Smooth muscle cell (in vitro differentiated cells): ENCODE data around the gene THOC5. TPM values are rescaled to one million over a fixed set of nuclear protein-coding genes. Genes with fewer than 3 reads are reported as not detected.
"Not testable (repeated sequence)": the region's sequence is repeated elsewhere in the genome, so short reads cannot be mapped to it uniquely, and the experiment has no call there.

Experiments
- DNase-seq: peaks from one replicate; lab custom pipeline; 2025; ENCODE audit not compliant: unreplicated experiment; lab: John Stamatoyannopoulos, UW
- H2AFZ ChIP-seq: fragments of 200-600 bp; sonication (generic); 2 replicates; pipeline ENCODE4 v1.6.0; 2016; ENCODE audit warnings: antibody characterized with exemption, low read depth, mild to moderate bottlenecking
- H3F3A ChIP-seq: fragments of 200-600 bp; sonication (generic); 2 replicates; pipeline ENCODE4 v1.6.0; 2017; ENCODE audit warnings: antibody characterized with exemption, low read depth
- H3K27ac ChIP-seq: fragments of 200-600 bp; sonication (generic); 2 replicates; pipeline ENCODE4 v1.5.1; 2016; ENCODE audit warnings: low read depth, mild to moderate bottlenecking
- H3K27me3 ChIP-seq: fragments of 200-600 bp; sonication (generic); 2 replicates; pipeline ENCODE4 v1.6.1; 2016; ENCODE audit warnings: low read depth, mild to moderate bottlenecking
- H3K36me3 ChIP-seq: fragments of 200-600 bp; sonication (generic); 2 replicates; pipeline ENCODE4 v1.5.1; 2016; ENCODE audit warnings: low read depth
- H3K4me1 ChIP-seq: fragments of 200-600 bp; sonication (generic); 2 replicates; pipeline ENCODE4 v1.5.1; 2016; ENCODE audit warnings: low read depth
- H3K4me2 ChIP-seq: fragments of 200-600 bp; sonication (generic); 2 replicates; pipeline ENCODE4 v1.6.0; 2016; ENCODE audit warnings: mild to moderate bottlenecking
- H3K4me3 ChIP-seq: fragments of 200-600 bp; sonication (generic); 2 replicates; pipeline ENCODE4 v1.5.1; 2016; ENCODE audit warnings: mild to moderate bottlenecking
- H3K79me2 ChIP-seq: fragments of 200-600 bp; sonication (generic); 2 replicates; pipeline ENCODE4 v1.6.0; 2016; ENCODE audit warnings: low read depth, mild to moderate bottlenecking
- H3K9ac ChIP-seq: fragments of 200-600 bp; sonication (generic); 2 replicates; pipeline ENCODE4 v1.6.0; 2016; ENCODE audit warnings: low read depth
- H3K9me3 ChIP-seq: fragments of 200-600 bp; sonication (generic); replicated peaks from 2 replicates; pipeline ENCODE4 v1.5.1; 2016; ENCODE audit warnings: low read depth
- H4K20me1 ChIP-seq: fragments of 200-600 bp; sonication (generic); 2 replicates; pipeline ENCODE4 v1.6.0; 2016; ENCODE audit warnings: low read depth
- CTCF ChIP-seq: fragments of 200-600 bp; sonication (generic); IDR thresholded peaks from 2 replicates; pipeline ENCODE4 v1.5.1; 2017; ENCODE audit warnings: borderline replicate concordance, mild to moderate bottlenecking, antibody characterized with exemption; ENCODE audit not compliant: insufficient read depth, poor library complexity, severe bottlenecking
- WGBS: methylation state at CpG from one replicate; pipeline ENCODE4 v1.1.7; 2016; ENCODE audit warnings: low lambda C conversion rate; 5-methylcytosine and 5-hydroxymethylcytosine counted together
- polyA plus RNA-seq: library from polyadenylated mRNA; unstranded; fragments of >200 nt; fragmentation: Nextera tagmentation; extraction: Ambion mirVana; gene quantifications from 2 replicates; pipeline ENCODE4 v1.2.1, GENCODE V29; 2016
- total RNA-seq: library from RNA; depleted of rRNA; stranded (reverse); fragments of >200 nt; gene quantifications from 2 replicates; pipeline ENCODE4 v1.2.3, GENCODE V29; 2014

THOC5 gene
- total and polyA plus RNA-seq, 2 experiments from 2014 or later: 13.7 to 21.7 TPM

GRCh38 chr22:29491012-29491411 lies 62.5 kb downstream of the THOC5 start:
- Histone ChIP-seq H3K27me3 (no peaks in the 10 kb centered on the region), H4K20me1 (no peaks in the 10 kb centered on the region), H2AFZ (no peak overlapping the region), H3K4me1 (no peaks in the 10 kb centered on the region), H3K79me2 (no peaks in the 10 kb centered on the region), H3K36me3 (no peaks in the 10 kb centered on the region), H3K9me3 (no peaks in the 10 kb centered on the region), H3K9ac (no peak overlapping the region), H3K4me2 (no peak overlapping the region), H3F3A (no peaks in the 10 kb centered on the region), H3K27ac (no peak overlapping the region), H3K4me3 (no peak overlapping the region)
- WGBS: 92% methylated on average over 6 of the region's 6 CpGs
- no peak for DNase-seq
- TF ChIP-seq CTCF: no peak

- H3K4me2 ChIP-seq, H3K27ac ChIP-seq, H3K9ac ChIP-seq, H3K27me3 ChIP-seq, H3F3A ChIP-seq, H3K9me3 ChIP-seq, H3K36me3 ChIP-seq, H2AFZ ChIP-seq, H4K20me1 ChIP-seq, H3K79me2 ChIP-seq, DNase-seq, H3K4me1 ChIP-seq, H3K4me3 ChIP-seq: not testable (repeated sequence)
- 88% methylated on average over 8 of the region's 8 CpGs for WGBS
Measured at GRCh38 chr22:29489127-29489780, 64.3 kb downstream of the THOC5 start.

GRCh38 chr22:29487426-29487986 lies 66.1 kb downstream of the THOC5 start:
- WGBS: 83% methylated on average over 6 of the region's 6 CpGs
- no peak overlapping the region for H2AFZ ChIP-seq

GRCh38 chr22:29485448-29485847 lies 68.1 kb downstream of the THOC5 start:
- Histone ChIP-seq H3K79me2 (no peaks in the 10 kb centered on the region), H3K4me3 (no peak overlapping the region), H2AFZ (no peak overlapping the region), H3K27ac (no peak overlapping the region), H3K36me3 (no peaks in the 10 kb centered on the region), H3F3A (no peaks in the 10 kb centered on the region), H3K27me3 (peaks cover 22% of the 10 kb centered on the region), H3K4me1 (peaks cover 11% of the 10 kb centered on the region), H3K4me2 (no peak overlapping the region), H4K20me1 (no peaks in the 10 kb centered on the region), H3K9ac (no peak overlapping the region), H3K9me3 (no peaks in the 10 kb centered on the region)
- WGBS: 97% methylated on average over 8 of the region's 8 CpGs
- DNase-seq: no peak
- TF ChIP-seq CTCF: no peak

More at GRCh38 chr22:29487426-29487986, 66.1 kb downstream of the THOC5 start:
- no peak overlapping the region for H3K9ac ChIP-seq
- no peak overlapping the region for H3K4me3 ChIP-seq
- no peaks in the 10 kb centered on the region for H3K4me1 ChIP-seq
- no peak overlapping the region for H3K27ac ChIP-seq
- no peaks in the 10 kb centered on the region for H4K20me1 ChIP-seq
- TF ChIP-seq CTCF: no peak
- H3K4me2 ChIP-seq: no peak overlapping the region
- H3F3A ChIP-seq: no peaks in the 10 kb centered on the region
- no peak for DNase-seq
- H3K27me3 ChIP-seq: peaks cover 1% of the 10 kb centered on the region
- H3K36me3 ChIP-seq: no peaks in the 10 kb centered on the region
- H3K9me3 ChIP-seq: no peaks in the 10 kb centered on the region
- H3K79me2 ChIP-seq: no peaks in the 10 kb centered on the region
